NCI-H2196 treated with DMSO at 0.1 percent for 48 hours (cell line): ENCODE results near the gene STX10.
A peak's percentile ranks its signal among the peaks of the same experiment; 100 is the strongest.
"Not testable (repeated sequence)": the region's sequence is repeated elsewhere in the genome, so short reads cannot be mapped to it uniquely, and the experiment has no call there.

ENCODE experiments used
- DNase-seq: peaks from one replicate; lab custom pipeline; 2025; ENCODE audit not compliant: unreplicated experiment; lab: John Stamatoyannopoulos, UW

The STX10 gene

DNA sequence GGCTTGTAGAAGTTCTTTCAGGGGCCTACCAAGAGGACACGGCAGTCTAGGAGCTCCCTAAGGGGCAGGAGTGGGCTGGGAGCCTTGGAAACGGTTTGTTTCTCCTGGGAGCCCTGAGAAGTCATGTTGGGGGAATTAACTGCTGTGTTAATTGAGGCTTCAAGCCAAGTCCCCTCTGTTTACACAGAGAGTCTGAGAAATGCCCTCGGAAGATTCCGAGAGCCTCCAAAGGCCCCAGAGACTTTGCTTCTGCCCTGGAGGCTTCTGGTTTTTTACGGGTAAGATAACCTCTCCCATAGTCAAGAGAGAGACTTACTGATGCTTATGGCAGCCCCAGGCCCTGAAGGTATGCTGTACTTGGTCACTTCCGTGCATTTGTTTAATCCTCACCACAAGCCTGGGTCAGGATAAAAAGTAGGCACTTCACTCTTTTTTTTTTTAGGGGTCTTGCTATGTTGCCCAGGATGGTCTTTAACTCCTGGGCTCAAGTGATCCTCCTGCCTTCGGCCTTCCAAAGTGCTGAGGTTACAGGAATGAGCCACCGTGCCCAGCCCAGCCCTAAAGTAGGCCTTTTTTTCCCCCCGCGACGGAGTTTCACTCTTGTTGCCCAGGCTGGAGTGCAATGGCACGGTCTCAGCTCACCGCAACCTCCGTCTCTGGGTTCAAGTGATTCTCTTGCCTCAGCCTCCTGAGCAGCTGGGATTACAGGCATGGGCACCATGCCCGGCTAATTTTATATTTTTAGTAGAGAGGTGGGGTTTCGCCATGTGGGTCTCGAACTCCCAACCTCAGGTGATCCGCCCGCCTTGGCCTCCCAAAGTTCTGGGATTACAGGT, 15.2 kb upstream of the STX10 start:
- no peak for DNase-seq

DNA sequence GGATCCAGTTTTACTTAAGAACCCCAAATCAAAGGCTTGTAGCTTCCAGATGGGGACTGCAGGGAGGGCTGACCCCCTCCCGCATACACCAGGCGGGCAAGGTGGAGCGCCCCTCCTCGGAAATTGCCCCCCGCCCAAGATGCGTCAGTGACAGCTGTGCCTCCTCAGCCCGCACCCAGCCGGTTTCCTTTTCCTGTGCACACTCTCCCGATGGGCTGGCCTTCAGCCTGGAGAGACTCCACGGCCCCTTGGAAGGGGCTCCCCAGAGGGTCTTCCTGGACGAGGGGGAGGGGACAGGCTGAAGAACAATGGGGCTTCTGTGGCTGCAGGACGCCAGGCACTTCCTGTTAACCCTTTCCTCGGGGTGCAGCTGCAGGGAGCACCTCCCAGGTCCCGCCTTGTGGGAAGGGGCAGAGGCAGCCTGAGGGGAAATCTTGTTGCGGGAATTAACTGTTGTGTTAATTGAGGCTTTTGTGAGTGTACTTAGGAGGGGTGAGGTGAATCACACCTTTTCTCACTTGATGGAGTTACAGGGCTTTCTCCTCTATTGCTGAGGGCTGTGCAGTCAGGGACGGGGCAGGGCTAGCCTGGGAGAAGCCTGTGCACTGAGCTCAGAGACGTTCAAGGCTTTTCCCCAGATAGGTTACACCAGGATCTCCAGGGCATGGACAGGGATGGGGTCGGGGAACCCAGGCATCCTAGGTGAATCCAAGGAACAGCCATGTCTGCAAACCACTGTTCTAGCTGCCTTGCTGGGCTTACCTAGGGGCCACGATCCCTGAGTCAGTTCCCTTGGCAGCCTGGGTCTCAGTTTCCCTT, 14.4 kb upstream of the STX10 start:
- DNase-seq: peak; percentile 52

DNA sequence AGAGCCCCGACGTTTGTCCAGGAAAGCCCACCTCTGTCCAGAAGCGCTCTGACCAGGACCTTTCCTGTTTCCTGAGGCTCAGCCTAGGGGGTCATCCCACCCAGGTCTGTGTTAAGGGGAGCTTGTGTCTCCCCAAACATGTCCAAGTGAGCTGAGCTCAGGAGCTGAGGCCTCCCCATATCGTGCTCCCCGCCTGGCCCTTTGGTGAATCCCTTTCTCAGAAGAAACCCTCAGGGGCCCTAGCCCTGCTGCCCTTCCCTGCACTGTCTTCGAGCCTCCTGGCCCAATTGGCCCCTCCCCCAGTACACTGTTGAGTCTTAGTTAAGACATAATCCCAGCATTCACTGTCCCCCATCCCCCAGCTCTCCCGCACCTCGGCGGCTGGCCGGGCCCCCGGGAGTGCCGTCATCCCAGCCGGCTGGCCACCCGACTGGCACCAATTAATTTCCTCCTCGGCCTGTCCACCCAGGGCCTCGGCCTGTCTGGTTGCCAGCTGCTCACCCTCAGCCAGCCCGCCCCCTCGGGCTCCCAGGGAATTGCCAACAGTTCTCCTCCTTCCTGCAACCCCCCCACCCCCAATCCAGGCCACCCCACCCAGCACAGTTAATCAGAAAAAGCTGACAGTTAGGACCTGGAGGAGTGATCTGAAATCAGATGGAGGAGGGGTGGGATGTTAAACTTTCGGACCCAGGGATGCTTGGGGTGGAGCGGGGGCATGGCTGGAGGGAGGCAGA, 13.6 kb upstream of the STX10 start:
- DNase-seq: peak; percentile 80

DNA sequence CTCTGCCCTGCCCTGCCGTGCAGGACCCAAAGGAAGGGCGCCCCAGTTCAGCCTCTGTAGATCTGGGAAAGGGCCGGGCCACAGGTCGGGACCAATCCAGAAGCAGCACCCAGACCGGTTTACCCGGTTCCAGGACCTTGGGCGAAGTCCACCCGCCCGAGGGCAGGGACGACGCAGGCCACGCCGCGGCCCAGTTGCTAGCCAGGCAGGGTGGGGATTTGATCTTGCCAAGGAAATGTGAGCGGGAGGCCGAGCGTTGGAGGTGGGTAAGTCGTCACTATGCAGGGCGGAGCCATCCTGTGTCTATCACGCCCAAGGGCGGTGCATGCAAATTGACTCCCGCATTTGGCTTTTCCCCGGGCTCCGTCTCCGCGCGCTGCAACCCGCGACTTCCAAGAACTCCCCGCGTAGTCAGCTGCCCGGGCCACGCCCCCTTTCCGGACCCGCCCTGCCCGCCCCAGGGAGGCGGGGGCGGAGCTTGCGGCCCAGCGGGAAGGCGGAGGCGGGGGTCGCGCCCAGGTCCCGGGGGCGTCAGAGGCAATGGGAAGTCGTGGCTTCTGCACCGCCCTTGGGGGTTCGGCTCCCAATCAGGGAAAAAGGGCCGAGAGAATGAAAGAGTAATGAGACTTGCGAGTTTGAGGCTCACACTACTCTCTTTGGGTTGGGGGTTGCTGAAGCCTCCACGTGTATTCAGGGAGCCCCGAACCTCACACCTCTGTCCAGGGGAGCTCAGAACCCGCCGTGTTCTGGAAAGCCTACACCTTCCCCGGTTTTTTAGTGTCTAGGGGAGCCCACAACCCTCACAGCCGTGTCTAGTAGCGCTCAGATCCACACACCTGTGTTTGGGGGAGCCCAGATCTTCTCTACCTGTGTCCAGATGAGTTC, 12.8 kb upstream of the STX10 start:
- DNase-seq: peak; percentile 97

DNA sequence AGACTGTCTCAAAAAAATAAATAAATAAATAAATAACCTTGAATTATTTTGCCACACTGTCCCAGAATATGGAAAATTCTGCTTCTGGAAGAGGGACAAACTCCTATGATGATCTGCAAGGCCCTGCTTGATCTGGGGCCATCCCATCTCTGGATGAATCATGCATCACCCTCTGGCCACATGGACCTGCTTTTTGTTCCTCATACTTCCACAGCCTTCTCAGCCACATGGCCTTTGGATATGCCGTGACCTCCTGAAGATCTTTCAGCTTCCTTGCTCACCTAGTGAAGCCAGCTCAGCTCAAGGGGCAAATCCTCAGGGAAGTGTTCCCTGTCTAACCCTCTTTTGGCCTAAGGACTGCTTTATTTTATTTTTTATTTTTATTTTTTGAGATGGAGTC, 10.4 kb upstream of the STX10 start:
- no peak for DNase-seq

GRCh38 chr19:13159713-13160112, 9.5 kb upstream of the STX10 start:
- no peak for DNase-seq

GRCh38 chr19:13155472-13156359, 5.5 kb upstream of the STX10 start:
- DNase-seq: no peak

- peak; percentile 19 for DNase-seq
Measured at GRCh38 chr19:13154911-13155471, 4.8 kb upstream of the STX10 start.

DNA sequence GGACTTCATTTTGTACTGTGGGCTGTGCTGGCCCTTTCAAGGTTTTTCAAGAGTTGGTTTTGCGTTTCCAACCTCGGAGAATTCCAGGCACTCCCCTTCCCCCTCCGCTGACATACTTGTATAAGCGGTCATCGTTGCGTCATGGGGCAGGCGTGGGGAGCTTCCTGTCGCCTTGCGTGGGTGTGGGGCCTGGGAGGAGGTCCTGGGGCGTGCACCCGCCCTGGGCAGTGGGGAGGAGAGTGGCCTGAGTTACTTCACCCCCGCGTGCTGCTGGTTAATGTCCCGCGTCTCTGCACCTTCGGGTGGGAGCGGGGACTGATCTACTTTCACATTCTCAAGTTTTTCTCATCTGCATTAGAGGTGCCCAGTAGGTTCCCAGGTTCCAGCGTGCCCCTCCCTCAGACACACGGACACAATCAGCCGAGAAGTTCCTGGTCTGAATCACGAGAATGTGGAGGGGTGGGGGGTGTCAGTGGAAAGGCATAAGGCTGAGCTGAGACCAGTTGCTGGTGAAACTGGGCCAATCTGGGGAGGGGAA, 4.1 kb upstream of the STX10 start:
- no peak for DNase-seq

DNA sequence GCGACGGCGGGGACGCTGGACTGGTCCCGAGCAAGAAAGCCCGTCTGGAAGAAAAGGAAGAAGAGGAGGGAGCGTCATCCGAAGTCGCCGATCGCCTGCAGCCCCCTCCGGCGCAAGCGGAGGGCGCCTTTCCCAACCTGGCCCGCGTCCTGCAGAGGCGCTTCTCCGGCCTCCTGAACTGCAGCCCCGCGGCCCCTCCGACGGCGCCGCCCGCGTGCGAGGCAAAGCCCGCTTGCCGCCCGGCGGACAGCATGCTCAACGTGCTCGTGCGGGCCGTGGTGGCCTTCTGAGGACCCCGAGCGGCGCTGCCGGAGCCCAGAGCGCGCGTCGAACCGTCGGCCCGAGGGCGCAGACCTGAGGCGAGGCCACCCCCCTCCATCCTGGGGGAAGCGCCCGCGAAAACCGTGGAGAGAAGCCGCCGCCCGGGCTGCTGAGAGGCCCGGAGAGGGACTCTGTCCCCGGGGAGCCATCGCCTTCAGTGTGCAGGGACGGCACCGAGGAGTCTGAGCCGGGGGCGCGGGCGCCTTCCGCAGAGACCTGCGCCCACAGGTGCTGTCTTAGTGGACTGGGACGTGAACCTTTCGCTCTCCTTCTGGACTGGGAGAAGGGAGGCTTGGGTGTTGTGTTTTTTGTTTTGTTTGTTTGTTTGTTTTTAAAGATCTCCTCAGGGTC, 3.5 kb upstream of the STX10 start:
- DNase-seq: no peak

DNA sequence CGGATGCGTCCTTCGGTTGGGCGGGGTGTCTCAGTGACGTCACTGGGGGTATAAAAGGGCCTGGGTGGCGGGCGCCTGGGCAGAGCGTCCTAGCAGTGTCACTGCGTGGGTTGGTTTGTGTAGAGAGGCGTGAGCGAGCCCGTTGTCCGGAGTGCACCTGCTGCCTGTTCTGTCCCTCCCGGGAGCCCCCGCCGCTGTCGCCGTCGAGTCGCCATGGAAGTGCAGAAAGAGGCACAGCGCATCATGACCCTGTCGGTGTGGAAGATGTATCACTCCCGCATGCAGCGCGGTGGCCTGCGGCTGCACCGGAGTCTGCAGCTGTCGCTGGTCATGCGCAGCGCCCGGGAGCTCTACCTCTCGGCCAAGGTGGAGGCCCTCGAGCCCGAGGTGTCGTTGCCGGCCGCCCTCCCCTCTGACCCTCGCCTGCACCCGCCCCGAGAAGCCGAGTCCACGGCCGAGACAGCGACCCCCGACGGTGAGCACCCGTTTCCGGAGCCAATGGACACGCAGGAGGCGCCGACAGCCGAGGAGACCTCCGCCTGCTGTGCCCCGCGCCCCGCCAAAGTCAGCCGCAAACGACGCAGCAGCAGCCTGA, 2.9 kb upstream of the STX10 start:
- DNase-seq: peak; percentile 74

DNA sequence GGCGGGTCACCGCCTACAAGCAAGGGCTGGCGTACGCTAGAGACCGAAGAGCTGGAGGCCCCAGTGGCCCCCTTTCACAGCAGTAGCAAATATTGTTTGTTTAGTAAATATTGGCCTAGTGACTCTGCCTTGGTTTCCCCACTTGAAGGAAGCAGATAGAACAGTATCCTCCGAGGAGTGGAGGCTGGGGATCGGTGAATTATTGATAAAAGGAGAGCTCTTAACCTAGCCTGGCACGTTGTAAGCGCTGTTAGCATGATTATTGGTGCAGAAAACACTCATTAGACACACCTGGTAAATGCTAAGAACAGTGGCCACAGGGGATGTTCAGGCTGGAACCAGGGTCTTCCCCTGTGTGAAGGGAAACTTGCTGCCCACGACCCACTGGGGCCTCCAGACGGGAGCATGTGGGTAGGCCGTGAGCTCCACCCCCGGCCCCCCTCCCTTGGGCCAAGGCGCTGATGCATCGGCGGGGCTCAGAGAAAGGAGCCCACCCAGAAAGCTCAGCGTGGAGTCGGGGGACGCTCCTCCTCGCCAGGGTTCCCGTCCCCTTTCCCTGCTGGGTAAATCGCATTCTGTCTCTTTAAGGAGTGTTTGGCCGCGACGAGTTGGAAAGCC, 2.3 kb upstream of the STX10 start:
- no peak for DNase-seq

DNA sequence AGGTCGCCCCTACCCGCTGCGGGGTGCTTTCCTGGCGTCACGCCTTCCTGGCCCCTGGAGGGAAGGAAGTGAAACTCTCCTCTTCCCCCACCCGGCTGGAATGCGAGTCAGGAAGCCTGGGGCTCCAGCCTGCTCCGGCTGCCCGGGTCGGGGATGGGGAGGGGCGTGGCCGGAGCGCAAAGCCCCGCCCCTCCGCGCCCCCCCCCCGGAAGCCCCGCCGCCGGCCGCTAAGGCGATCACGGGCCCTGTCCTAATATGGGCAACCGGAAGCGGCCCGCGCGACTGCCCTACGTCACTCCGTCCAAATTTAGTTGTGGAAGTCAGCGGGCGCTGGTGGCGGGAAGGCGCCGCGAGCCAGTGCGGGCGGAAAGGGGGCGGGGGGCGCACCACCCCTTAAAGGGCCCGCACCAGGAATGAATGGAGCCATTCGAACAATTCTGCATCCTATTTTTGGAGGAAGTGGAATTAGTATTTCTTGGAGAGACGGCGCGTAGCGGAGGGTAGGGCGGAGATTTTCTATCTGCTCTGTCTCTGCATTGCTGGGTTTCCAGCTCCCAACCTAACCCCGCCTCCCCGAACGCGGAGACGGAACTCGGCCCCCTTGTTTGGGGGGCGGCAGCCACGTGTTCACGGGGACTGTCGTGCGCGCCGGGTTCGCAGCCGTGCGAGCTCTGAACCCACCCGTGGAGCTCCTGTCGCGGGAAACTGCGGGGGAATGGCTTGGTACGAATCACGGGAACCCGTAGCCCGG, 1.6 kb upstream of the STX10 start:
- peak; percentile 92 for DNase-seq

DNA sequence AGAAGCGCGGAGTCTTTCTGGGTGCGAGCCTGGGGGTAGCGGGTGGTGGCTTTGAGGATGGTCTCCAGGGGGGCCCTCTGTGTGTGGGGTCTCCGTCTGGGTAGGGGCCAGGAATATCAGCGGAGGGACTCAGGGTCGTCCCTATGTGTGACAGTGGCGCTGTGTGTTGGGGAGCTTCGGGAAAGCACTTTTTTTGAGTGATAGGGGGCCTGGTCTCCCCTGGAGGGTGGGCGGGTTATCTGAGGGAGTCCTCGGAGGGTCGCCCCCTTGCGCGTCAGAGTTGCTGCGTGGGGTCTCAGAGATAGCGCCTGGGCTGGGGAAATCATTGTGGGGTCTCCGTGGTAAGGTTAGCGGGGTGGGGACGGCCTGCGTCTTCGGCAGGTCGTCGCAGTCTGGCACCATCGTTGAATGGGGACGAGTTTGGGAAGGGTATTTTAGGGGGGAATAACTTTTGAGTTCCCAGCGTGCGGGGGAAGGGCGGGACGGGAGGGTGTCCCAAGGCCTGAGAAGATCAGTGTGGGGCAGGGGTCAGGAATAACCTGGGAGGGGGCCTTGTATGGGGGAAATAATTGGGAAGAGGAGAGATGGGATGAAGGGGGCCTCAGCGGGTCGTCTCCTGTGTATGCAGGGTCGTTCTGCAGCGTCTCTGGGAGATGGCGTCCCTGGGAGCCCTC, 893 bp upstream of the STX10 start:
- no peak for DNase-seq

- DNase-seq: no peak
Measured at GRCh38 chr19:13149628-13150186, 468 bp downstream of the STX10 start.

DNA sequence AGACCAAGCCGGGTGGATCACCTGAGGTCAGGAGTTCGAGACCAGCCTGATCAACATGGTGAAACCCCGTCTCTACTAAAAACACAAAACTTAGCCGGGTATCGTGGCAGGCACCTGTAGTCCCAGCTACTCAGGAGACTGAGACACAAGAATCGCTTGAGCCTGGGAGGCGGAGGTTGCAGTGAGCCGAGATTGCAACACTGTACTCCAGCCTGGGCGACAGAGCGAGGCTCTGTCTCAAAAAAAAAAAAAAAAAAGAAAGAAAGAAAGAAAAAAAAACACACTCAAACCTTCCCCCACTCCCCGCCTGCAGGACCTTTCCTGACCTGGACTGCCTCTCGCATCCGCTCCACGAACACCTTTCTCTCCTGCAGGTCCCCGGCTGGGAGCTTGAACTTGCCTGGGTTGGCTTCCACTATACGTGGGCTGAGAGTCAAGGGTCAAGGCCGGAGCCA, 975 bp downstream of the STX10 start:
- DNase-seq: not testable (repeated sequence)
